Measurements from ENCODE around the gene ZNF839.
A peak's percentile ranks its signal among the peaks of the same experiment; 100 is the strongest.
"Not testable (repeated sequence)": the region's sequence is repeated elsewhere in the genome, so short reads cannot be mapped to it uniquely, and the experiment has no call there.

ZNF839 gene

GRCh38 chr14:102314242-102315011 is 5.1 kb upstream of the ZNF839 start:
- peak; percentile 71 for DNase-seq

GRCh38 chr14:102315121-102315520 is 4.4 kb upstream of the ZNF839 start:
- DNase-seq, result no peak

DNA sequence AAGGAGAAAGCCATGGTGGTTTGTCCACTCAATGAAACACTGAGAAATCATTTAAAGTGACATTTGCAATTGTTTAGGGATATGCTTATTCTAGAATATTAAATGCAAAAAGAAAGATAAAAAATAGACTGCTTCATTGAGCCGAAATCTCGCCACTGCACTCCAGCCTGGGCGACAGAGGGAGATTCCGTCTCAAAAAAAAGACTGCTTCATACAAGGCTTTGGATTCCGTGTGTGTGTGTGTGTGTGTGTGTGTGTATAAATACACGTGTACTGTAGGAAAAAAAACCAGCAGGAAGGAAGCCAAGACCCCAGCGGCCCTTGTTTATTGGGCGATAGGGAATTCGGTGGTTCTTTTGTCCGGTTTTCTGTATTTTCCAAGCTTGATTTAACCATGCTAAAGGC is 3.2 kb upstream of the ZNF839 start:
- no peak for DNase-seq

- peak; percentile 89 for DNase-seq
These were observed 2.6 kb upstream of the ZNF839 start for GRCh38 chr14:102316743-102317563.

DNA sequence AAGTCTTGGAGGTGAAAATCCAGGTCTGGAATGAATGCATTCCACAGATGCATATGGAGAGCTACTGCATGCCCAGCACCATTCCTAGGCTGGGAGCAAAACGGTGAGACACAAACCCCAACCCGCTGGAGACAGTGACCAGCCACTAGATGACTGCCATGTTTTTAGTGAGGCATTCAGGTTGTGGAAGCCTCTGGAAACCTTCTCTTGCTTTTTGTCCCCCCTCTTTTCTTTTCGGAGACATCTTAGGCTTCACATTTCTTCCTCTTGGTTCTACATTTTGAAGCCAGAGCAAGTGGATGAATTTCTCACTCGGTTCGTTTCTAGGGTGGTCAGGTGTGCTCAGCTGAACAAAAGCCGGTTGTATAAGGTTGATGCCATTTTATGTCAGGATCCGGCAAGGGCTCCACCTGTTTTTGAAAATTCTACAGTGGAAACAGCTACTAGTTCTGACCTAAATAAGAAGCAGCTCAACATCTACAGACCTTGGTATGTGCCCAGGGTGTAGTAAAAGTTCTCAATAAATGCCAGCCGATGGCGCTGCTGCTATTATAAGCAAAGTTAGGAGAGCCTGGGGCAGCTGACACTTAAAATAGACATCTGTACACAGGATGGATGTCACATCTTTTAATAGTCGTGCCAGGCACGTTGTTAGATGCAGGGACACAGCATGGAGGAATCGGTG is 1.8 kb upstream of the ZNF839 start:
- no peak for DNase-seq

DNA sequence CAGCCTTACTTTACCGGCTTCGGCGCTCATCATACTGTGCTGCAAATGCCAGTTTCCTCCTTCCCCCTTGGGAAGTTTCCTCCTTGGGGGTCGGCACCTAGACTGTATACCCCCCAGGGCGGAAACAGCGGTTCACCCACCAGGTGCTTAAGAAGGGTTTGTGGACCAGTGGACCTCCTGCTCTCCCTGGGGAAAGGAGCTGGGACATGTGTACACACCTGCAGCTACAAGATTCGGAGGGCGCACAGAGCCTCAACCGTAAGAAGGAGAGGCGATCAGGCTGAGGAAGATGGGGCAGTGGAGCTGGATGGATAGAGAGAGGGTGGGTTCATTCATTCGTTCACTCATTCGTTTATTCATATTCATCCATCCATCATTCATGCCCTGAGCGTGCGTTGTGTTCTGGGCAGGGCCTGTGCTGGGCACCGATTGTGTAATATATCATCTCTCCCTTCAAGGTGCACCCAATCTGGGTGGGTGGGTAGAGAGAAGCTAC is 717 bp upstream of the ZNF839 start:
- no peak for DNase-seq

GRCh38 chr14:102320033-102320660 is 601 bp downstream of the ZNF839 start:
- peak; percentile 28 for DNase-seq

DNA sequence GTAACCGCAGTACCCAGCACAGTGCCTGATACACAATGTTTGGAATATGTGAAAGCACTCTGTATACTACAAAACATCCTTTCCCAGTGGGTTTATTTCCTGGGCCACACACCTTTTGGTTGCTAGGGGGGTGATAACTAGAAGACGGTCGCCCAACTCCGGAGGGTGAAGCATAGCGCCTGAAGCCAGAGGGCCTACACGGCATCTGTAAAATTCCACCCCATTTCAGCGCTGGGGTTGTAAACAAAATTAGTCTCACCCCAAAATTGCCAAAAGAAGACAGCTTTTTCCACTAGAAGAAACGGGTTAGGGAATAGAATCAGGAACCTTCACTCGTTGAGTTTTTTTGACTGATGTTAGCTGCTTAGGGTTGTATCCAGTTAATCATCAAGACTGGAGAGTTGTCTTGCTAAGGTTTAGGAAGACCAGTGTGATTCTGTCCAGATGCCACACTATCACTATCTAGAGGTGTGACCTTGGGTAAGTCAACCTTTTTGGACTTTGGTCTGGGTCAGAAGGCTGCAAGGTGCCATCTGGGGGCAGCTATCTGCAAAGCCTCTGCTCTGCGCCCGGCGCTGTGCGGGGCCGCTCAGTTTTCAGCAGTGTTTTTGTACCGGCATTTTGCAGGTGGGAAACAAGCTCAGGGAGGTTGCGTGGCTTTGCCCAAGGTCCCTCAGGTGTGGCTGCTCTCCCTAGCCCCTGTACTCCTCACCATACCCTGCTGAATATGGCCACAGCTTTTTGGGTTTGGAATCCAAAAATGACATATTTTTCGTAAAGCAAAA is 1.3 kb downstream of the ZNF839 start:
- no peak for DNase-seq

GRCh38 chr14:102321456-102322422 is 2.2 kb downstream of the ZNF839 start:
- no peak for DNase-seq

DNA sequence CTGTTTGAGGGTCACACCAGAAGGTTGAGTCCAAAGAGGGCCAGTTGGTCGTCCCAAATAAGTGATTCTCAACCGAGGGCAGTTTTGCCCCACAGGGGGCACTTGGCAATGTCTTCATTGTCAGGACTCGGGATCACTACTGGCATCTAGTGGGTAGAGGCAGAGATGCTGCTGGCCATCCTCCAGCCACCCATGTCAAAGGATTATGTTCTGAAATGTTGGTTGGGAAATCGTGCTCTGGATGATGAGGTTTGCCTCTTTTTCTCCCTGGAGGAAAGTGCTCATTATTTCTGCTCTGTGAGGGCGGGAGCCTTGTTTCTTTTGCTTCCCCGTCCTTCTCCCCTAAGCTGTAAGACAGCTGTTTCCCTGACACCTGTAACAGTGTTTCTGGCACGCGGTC is 3.6 kb downstream of the ZNF839 start:
- DNase-seq, result no peak

DNA sequence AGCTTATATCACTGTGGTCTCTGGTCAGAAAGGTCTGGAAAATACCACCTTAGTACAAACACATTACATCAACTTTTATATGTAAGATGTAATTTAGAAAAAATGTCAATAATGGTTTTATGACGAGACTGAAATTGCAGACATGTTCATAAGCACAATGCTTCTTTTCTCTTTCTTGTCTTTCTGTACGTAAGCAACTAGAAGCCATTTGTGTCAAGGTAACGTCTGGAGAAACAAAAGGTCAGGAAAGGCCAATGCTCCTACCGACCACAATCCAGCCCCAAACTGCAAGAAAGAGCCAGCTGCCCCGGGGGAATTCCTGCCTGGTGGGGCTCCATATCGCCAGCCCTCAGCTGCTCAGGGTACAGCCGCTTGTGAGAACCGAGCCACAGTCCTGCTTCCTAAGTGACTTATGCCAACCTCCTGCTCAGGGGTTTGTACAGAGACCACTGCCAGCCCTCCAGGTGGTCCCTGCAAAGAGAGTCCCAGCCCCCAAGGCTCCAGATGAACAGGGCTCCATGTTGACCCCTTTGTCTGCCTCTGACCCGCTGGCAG is 6.3 kb downstream of the ZNF839 start:
- DNase-seq, result no peak

DNA sequence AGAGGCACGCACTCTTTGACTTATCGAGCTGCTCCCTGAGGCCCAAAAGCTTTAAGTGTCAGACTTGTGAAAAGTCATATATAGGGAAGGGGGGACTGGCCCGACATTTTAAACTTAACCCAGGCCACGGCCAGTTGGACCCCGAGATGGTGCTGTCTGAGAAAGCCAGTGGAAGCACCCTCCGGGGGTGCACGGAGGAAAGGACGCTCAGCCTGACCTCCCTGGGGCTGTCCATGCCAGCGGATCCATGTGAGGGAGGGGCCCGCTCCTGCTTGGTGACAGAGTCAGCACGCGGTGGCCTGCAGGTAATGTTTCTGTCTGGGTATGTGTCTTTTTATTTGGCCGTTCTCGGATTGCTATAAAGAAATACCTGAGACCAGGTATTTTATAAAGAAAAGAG is 7.0 kb downstream of the ZNF839 start:
- DNase-seq, result no peak

DNA sequence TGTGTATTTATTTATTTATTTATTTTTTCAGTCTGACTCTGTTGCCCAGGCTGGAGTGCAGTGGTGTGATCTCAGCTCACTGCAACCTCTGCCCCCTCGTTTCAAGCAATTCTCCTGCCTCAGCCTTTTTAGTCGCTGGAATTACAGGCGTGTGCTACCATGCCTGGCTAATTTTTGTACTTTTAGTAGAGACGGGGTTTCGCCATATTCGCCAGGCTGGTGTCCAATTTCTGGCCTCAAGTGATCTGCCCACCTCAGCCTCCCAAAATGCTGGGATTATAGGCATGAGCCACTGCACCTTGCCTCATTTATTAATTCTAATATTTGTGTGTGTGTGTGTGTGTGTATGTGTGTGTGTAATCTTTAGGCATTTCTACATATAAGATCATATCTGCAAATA is 9.8 kb downstream of the ZNF839 start:
- DNase-seq, result not testable (repeated sequence)

DNA sequence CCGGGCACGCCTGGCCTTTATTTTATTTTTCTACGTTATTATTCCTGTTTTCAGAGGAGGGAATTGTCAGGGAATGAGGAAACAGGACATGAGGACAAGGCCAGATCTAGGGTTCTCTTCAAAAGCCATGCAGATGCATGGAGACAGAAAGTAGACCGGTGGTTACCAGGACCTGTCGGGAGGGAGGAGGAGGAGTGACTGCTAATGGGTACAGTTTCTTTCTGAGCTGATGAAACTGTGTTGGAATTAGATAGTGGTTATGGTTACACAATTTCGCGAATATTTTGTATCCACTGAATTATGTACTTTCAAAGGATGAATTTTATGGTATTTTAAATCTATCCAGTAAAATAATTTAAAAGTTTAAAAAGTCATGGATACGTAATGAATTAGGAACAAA is 11.3 kb downstream of the ZNF839 start:
- no peak for DNase-seq

GRCh38 chr14:102333390-102333789 is 13.8 kb downstream of the ZNF839 start:
- DNase-seq, result no peak

- DNase-seq, result no peak
These were observed 14.5 kb downstream of the ZNF839 start for GRCh38 chr14:102333795-102334705.

DNA sequence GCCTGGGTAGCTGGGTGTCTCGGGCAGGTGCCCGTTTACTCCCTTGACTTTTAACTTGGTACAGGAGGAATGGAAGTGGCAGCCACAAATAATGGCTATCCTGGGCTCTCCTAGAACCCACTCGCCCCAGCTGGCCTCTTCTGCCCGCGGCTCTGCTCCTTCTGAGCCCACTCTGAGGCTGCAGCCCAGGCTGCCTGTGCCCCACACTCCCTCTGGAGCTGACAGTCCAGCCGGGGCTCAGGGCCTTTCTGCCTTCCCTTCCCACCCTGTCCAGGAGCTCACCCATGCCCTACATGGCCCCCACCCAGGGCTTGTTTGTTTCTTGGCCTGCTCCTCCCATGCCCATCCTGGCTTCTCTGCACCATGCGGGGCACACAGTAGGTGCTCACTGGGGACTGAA is 15.6 kb downstream of the ZNF839 start:
- DNase-seq, result no peak

DNA sequence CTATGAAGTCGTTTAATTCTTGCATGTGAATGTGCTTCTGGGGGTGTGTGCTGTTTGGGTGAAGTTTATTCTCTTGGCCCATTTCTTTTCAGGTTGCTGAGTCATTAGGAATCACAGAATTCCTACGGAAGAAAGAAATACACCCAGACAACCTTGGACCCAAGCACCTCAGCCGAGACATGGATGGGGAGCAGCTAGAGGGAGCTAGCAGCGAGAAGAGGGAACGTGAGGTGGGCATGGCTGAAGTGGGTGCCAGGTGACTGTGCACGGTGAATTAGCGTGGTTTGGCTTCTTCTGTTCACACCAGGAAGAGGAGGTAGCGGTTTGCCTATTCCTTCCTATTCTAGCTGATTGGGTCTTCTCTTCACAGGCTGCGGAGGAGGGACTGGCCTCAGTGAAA is 19.2 kb downstream of the ZNF839 start:
- no peak for DNase-seq

DNA sequence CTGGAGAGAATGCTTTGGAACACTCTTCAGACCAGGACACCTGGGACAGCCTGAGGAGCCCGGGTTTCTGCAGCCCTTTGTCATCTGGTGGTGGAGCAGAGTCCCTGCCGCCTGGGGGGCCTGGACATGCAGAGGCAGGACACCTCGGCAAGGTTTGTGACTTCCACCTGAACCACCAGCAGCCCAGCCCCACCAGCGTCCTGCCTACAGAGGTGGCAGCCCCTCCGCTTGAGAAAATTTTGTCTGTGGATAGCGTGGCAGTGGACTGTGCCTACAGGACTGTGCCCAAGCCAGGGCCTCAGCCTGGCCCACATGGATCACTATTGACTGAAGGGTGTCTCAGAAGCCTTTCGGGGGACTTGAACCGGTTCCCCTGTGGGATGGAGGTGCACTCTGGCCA is 22.0 kb downstream of the ZNF839 start:
- no peak for DNase-seq

DNA sequence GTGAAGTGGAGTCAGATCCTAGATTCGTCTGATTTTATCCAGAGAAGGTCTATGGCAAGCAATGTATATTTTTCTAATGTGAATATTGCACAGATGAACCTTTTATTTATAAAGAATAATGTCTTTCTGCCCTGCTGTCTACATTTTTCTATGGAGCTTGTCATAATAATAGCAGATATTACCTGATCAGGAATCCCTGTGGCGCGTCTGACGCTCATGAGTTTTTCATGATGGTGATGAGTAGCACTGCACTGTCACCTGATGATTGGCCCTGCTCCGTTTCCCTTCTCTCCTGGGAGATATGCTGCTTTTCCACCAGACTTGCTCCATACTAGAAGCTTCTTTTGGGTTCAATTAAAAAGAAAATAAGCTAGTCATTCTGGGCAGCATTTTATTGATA is 22.7 kb downstream of the ZNF839 start:
- no peak for DNase-seq

Measured in NK-92 treated with Interleukin-12 subunit alpha and Interleukin-12 subunit beta, amount 100 ng/mL, for 24 hours (cell line).